HG03558 (cell line): ENCODE data around the gene MRPL43.

Experiments used
- ATAC-seq: cut with Tn5 transposase; IDR thresholded peaks from one replicate; pipeline ENCODE4 v1.9.1; 2021; ENCODE audit warnings: moderate number of reproducible peaks; ENCODE audit not compliant: unreplicated experiment; ENCODE audit errors: extremely low read depth

Gene MRPL43

DNA sequence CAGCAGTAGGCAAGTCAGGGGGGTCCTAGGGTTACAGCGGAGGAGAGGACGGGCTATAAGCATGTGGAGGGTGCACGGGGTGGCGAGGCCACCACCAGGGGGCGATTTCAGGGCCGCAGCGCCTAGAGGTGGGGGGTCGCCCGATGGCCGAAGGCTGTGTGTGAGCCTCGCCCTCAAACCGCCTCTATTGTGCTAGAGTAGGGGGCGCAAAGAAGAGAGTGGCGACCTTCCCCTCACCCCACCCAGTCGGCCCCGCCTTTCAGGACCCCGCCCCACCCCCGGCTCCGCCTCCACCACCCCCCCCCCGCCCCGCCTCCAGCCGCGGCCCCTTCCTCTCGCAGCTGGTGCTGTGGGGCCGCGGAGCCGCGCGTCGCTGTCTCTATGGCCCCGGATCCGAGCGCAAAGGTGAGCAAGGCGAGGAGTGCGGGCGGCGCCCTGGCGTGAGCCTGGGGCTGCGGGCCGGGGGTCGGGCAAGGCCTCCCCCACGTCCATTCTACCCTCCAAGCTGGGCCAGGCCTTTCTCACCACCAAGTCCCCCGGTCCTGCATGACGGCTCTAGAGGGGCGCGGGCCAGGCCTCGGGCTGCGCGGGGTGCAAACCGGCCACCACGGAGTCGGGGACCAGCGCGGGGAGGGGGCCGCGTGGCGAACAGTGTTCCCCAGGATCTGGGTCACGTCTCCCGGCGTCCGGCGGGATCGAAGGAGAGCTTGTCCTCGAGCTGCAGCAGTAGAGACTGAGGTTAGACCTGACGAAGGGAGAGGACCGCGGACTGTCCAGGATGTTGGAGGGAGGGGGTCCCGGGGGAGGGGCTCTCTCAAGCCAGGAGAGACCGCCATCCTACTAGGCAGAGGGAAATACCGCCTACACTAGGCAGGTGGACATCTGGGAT, 17.9 kb downstream of the MRPL43 start, which contains the start of gene SEMA4G:
TSS of gene SEMA4G (plus strand) at position 318 of the 889 bp plus-strand sequence. CDS start 3,409 bp downstream, outside the sequence.
- ATAC-seq = no peak

DNA sequence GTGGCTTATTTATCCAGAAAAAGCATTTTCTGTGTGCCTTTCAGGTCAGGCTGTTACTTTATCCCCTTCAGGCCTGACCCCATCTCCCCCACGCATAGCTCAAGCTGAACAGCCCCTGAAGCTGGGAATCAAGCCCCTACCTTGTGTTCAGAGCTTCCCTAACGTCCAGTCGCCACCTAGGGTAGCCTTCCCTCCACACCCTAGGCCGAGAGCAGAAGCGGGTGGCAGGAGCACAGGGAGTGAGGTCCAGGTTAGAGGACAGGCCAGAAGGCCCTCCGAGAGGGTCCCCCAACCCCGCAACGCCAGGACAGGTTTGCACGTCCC, 18.5 kb downstream of the MRPL43 start:
- no peak for ATAC-seq

DNA sequence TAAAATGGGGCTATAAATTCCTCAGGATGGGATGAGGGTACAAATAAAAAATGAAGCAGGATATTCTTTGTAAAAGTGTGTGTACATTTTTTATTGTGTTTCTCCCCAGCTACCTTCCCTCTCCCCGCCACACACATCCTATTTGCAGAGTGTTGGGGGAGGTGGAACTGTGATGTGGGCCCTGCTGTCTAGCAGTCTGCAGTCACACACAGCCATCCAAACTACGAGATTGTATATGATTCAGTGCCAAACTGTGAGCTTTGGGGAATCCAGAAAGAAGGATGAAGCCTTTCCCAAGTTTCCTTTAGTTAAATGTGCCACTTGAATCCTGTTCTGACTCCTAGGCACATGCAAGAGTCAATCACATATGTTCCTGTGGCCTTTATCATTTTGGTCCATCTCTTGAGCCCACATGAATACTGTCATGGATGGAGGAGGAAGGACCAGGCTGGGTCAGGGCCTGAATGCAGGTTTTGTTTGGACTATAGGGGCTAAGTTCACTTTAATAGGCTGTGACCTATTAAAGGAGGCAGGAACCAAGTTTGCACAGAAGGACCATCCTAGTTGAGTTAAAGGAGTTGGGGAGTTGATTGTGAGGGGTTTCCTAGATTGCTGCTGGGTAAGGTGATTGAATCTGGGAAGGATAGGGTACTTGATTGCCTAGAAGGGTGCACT, 19.1 kb downstream of the MRPL43 start:
- no peak for ATAC-seq

DNA sequence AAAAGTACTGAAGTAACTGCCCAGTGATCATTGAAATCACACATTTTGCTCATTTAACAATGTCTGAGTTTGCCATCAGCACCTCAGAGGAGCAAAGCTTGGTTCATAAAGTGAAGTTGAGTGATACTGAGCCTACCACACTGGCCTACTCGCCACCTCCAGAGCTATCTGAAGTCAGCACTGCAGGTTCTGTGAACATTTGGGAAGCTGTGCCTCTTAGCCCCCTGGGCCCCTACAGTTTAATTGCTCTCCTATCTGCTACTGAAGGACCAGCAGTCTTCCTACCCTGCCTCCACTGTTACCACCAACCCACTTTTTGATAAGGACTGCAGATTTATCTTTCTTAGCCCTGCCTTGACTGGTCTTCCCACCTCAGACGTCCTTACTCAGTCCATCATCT, 20.0 kb downstream of the MRPL43 start:
- no peak for ATAC-seq

DNA sequence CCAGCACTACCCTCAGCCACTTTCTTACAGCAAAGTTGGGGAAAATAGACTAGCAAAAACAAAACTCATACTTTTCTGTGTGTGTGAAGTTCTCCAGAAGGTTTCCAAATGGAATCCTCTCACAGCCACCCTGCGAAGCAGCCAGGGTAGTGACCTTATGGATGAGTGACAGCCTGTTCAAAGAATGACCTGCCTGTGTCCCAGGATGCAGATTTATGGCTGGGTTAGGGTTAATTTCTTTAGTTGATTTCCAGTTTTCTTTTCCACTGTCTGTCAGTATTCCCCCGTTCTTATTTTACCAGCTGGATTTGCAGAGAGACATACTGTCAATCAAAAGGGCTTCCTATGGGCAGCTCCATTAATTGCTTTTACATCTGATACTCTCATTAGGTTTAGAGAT, 20.4 kb downstream of the MRPL43 start:
- no peak for ATAC-seq

DNA sequence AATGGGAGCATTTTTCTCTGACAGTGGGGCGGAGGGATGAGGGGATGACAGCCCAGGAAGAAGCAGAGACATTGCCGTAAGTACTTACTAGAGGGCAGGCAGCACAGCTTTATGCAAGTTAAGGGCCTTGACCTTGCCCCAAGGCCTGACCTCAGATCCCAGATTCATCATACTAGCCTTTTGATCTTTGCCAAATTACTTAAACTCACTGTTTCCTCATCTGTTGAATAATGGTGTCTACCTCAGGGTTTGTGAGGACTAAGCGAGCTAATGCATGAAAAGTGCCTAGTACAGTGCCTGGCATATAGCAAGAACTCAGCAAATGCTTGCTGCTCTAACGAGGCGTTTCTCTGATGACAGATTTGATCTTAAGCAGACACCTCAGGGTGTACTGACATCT, 21.5 kb downstream of the MRPL43 start:
- ATAC-seq = no peak

DNA sequence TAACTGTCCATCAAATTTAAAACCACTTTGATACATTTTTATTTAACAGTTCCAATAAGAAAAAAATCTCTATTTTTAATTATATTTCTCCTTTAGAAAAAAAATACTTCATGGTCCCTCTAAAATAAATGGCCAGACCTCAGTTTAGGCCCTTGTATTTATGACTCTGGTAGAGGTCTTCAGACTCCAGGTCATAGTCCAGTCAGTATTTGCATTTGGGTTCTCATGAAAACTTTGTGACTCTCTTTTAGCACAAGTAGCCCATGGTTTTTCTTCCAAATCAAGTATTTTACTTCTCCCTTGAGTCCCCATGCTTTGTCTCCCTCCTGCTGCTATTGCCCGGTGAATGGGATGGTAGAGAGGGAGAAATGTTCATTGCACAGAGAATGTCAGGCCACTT, 23.5 kb downstream of the MRPL43 start:
- no peak for ATAC-seq

DNA sequence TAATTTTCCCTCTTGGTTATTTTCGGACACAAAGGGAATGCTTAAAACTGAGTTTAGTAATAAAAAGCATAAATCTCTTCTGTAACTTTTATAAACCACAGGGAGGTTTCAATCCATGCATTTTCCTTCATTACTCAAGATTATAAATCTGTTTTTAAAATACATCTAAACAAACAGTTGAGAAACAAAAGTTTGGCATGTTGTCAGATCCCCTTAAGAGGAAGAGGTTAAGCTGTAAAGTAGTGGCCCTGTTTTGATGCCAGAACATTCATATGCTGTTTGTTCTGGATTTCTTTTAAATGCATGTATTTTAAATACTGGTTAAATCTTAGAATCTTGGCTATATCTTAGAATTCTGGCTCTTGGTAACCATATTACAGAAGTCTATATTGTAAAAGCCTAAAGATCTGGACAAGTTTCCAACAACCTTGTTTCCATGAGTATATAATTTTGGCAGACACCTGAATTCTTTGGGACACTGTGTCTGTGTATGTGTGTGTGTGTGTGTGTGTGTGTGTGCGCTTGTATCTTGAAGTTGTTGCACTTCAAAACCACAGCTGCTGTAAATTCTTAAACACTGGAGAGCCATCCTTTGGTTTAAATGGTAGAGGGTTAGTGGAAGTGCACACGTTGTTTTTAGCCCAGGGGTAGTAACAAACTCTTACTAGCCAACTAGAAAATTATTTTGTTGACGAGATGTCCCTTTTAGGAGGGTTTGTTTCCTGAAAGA, 24.8 kb downstream of the MRPL43 start:
- ATAC-seq = no peak

DNA sequence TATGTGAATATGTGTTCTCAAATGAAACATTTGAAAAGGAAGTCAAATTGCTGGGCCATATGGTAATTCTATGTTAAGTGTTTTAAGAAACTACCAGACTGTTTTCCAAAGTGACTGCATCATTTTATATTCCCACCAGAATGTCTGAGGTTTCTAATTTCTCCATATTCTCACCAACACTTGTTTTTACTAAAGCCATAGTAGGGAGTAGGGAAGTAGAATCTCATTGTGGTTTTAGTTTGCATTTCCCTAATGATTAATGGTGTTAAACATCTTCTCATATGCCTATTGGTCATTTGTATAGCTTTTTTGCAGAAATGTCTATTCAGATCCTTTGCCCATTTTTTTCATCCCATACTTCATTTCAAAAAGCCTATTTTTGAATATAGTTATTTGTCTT, 27.0 kb downstream of the MRPL43 start:
- no peak for ATAC-seq

DNA sequence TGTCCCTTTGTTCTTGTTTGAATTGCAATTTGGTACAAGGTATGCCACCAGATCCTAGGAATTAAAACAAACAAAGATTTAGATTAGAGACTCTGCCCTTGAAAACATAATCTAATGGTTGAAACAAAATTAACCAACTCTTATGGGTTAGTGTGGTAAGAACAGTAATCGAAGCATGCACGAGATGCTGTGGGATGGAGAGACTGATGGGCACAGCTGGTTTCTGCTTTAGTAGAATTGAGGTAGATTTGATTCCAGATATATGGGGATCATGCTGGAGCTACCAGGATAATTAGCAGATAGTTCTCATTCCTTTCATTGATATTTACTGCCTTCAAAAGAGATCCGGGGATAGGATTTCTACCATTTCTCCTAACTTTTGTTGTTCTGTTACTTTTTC, 38.4 kb downstream of the MRPL43 start:
- no peak for ATAC-seq

DNA sequence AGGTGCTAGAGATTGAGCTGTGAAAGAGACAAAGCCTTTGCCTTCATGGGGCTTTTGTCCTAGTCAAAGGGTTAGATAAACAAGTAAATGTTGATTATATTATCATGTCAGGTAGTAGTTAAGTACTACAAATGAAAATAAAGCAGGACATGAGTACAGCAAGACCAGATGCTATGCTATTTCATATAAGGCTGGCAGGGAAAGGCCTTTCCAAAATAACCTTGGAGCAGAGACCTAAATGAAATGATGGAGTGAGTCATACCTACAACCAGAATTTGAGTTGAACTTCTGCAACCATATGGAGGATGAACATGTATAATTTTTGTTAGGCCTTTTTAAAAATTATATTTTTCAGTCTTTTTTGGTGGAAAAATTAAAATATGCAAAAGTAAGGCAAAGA, 41.5 kb downstream of the MRPL43 start:
- ATAC-seq = no peak

DNA sequence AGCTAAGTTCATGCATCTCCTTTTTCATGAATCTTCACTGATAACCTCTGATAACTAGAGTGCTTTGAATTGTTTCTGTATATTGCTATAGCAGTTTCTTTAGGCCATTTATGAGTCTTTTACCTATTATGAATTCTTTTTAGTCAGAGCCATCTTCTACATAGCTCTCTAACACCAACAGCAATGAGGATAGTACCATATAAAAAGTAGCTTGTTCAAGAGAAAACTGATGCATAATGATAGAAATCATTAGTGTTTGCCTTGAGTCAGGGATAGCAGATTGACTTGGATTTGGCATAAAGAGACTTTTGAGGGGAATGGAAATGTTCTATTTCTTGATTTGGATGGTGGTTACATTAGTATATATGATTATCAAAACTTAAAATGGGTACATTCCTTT, 43.8 kb downstream of the MRPL43 start:
- ATAC-seq = no peak

DNA sequence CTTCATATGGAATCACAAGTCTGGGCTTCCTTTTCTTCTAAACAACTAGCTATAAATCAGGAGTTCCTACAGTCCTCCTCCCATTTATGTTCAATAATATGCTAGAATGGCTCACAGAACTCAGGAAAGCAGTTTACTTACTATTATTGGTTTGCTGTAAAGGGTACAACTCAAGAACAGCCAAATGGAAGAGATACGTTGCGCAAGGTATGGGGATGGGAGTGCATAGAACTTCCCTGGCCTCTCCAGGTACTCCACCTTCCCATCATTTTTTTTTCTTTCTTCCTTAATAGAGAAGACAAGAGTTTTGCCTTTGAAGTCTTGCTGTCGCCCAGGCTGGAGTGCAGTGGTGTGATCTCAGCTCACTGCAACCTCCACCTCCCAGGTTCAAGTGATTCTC, 45.1 kb downstream of the MRPL43 start:
- ATAC-seq = no peak

DNA sequence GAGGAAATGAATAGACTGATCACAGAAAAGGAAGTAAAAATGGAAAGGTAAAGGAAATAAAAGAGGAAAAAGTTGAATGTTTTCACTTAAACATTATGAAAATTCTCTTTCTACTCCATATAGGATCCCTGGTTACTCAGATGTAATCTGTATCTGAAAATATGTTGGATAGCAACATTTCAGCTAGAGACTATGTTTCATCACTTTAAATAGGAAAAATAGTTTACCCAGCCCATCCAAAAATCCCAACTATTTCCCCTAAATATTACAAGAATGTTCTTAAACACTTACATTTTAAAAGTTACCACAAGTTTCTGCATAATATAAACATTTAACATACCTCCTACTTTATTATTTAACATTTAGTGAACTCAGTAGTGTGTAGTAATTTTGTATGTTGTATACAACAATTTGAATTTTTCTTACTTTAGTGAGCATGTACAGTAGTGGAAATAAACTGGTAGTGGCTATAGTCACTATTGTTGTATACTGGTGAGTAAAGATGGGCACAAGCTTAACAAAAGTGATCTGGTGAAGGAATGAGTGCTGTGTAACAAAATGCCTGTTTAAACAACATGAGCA, 47.4 kb downstream of the MRPL43 start:
- no peak for ATAC-seq
